NOMO-1 (cell line): ENCODE results near the gene SPEM2.
A peak's percentile ranks its signal among the peaks of the same experiment; 100 is the strongest.

Experiments
- DNase-seq, 2 experiments: peaks; one replicate each; lab custom pipeline; 2025; ENCODE audit not compliant: unreplicated experiment in 2 of 2; lab: John Stamatoyannopoulos, UW

The SPEM2 gene

DNA sequence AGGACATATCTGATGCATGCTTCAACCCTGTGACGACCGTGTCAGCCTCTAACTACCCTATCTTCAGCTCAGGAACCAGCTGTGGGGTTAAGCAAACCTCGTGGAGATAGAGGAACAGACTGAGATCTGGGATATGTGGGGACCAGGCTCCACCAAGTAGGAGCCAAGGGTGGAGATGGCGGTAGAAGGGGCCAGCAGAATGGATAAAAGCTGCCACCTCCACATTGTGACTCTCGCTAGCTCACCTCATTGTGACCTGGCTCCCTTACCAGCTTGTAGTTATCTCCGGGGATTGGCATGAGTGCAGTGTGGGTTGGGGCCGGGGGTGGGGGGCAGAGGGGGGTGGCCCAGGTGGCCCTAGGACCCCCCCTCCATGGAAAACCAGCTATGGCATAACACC, at the start of gene SPEM2:
SPEM2 (plus strand) TSS at position 301 of the 400 bp plus-strand sequence; CDS start at position 374, 73 bp downstream.
- DNase-seq: no peak

DNA sequence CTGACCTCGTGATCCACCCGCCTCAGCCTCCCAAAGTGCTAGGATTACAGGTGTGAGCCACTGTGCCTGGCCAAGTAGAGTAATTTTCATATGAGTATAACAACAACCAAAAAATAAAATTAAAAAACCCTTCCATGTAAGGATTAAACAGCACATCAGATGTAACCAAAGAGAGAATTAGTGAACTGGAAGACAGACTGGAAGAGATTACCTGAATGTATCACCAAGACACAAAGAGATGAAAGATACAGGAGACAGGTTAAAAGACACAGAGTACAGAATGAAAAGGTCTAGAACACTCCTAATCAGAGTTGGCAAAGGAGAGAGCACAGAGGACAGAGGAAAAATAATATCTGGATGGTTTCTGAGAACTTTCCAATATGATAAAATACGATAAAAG, 46.3 kb upstream of the SPEM2 start:
- DNase-seq: no peak

DNA sequence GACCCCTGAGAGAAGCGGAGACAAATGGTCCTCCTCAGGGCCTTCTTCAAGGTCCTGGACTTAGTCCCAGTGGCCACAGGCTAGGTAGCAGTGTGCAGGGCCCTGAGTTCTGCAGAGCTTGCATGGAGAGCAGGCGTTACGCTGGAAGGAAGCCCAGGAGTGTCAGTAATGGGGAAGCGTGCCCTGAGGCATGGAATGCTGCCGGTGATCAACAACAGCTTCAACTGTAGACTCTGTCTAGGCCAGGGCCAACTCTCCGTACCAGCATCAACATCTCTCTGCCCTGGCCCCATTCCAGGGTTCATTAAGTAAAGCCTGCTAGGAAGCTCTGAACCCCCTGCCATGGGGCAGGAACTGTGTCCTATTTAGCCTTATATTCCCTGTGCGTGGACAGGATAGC, 45.1 kb upstream of the SPEM2 start:
- DNase-seq: no peak

DNA sequence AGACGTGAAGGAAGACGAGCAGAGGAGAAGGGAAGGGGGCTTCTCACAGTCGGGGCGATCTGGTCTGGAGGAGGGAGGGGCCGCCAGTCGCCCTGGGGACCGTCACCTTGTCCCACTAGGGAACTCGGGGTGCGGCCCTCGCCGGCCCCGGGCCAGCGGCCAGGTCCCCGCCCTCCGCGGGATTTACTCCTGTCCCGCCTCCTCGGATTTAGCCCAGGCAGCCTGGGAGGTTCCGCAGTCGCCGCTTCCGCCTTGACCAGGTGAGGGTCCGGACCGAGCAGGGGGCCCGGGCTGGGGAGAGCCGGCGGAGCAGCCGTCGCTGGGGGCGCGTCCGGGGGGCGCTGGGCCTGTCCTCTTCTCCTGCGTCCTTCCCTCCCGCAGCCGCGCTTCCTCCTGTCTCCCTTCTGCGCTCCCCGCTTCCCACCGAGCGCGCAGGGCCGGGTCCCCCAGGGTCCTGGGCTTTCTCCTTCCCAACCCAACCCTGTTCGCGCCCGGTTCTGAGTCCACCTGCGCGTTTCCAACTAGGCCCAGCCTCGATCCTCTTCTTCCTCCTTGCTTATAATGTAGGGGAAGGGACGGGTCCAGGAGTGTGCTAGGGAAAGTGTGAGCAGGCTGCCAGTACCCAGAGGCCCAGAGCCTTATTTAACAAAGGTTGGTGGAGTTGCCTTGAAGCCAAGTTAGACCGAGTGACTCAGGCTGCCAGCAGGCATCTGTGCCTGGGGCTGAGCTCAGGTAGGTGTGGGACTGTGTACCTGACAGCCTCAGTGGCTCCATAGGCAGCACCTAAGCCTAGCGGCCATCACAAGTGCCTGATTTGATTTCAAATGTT, 44.3 kb upstream of the SPEM2 start, which contains the start of gene TNK1:
TNK1 (plus strand) TSS at position 235 of the 829 bp plus-strand sequence. CDS start 1,838 bp downstream, outside the sequence.
- no peak for DNase-seq

DNA sequence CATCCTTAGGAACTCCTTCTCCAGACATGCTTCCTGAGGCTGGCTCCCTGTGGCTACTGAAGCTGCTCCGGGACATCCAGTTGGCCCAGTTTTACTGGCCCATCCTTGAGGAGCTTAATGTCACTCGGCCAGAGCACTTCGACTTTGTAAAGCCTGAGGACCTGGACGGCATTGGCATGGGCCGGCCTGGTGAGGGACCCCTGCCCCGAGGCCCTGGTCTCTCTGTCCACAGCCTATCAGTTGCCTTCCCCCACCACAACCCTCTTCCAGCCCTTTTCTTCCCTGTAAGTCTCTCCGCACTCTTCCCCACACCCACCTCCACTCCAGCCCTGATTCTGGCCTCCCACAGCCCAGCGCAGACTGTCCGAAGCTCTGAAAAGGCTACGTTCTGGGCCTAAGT, 42.5 kb upstream of the SPEM2 start:
- DNase-seq: no peak

DNA sequence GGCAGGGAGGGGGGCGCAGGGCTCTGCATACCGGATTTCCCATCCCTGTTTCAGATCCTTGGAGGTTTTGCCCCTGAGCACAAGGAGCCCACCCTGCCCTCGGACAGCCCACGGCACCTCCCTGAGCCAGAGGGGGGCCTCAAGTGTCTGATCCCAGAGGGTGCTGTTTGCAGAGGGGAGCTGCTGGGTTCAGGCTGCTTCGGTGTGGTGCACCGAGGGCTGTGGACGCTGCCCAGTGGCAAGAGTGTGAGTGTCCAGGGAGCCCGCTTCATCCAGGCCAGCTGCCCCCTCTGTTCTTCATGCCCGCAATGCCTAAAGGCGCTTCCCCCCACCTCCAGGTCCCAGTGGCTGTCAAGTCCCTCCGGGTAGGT, 42.1 kb upstream of the SPEM2 start:
- no peak for DNase-seq

DNA sequence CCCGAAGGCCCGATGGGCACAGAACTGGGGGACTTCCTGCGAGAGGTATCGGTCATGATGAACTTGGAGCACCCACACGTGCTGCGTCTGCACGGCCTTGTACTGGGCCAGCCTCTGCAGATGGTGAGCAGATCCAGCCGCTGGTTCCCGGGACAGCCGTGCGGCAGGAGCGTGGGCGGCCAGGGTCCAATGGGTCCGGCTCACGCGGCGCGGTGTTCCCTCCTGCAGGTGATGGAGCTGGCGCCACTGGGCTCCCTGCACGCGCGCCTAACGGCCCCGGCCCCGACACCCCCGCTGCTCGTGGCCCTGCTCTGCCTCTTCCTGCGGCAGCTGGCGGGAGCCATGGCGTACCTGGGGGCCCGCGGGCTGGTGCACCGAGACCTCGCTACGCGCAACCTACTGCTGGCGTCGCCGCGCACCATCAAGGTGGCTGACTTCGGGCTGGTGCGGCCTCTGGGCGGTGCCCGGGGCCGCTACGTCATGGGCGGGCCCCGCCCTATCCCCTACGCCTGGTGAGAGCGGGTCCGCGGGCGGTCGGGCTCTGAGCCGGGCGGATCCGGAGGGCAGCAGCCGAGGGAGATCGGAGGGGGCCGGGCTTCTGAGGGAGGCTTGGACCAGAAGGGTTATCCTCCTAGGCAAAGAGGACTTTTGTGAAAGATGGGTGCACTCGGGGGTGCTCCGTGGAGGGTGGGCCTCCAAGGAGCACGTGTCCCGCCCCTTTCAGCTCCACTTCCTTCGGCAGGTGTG, 41.5 kb upstream of the SPEM2 start:
- DNase-seq: peak; percentile 20 to 25

DNA sequence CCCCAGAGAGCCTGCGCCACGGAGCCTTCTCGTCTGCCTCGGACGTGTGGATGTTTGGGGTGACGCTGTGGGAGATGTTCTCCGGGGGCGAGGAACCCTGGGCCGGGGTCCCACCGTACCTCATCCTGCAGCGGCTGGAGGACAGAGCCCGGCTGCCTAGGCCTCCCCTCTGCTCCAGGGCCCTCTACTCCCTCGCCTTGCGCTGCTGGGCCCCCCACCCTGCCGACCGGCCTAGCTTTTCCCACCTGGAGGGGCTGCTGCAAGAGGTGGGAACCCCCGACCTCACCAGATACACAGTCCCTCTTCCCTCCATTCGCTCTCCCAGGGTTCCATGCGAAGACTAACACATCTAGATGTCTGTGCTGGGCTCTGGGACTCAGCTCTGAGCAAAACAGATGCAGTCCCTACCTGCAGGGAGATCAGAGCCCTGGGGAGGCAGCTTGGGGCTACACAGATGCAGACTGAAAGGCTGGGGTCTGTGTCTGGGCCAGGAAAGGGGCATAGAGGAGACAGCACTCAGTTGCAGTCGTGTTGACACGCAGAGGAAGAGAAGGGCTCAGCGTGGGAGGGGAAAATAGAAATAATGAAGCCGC, 40.8 kb upstream of the SPEM2 start:
- DNase-seq: no peak

DNA sequence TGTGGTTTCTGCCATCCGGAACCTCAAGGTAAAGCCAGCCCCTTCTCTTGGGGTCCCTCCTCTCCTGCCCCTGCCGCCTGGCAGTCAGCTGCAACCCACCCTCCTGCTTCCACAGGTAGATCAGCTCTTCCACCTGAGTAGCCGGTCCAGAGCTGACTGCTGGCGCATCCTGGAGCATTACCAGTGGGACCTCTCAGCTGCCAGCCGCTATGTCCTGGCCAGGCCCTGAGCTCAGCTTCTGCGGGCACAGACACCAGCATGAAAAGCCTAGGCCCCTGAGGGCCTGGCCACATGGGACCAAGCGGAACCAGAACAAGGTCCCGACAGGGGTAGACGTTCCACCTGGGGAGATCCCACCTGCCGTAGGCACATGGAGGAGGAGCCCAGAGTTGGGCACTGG, 36.6 kb upstream of the SPEM2 start:
- no peak for DNase-seq

DNA sequence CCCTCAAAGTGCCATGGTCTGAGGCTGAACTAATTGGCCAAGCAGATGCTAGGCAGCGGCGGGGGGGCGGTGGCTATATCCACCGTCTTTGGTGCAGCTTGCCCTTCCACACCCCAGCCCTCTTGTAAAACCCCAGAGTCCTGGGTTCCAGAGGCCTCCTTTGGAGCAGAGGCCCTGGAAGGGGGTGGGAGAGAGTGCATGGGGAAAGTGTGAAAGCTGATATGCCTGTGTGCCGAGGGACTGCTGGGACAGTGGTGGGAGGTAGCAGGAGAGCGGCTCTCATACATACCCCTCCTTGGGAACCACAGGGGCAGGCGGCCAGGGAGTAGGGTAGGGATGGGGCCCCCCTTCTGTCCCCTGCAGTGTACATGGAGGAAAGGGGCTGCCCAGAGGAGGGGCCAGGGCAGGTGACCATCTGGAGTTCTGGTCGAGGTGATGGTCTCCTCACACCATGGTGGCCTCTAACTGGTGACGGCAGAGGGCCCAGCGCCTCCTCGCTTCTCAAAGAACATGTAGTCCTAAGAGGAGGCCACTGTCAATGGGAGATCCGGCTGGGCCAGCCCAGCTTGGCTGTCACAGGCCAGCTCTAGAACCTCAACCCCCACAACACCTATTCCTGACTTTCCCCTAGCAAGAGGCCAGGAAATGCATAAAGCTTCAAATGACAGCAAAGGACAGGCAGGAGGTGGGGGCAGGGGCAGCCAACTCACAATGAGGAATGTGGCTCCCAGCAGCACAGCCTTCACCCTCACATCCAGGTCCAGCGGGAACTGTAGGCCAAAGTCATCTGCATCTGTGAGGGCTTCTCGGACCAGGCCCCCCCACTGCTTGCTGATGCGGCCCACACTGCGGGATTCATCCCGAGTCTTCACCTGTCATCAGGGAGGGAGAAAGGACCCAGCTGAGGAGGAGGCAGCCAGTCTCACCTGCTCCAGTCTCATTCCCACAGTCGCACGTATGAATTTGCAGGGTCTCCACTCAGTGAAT, 35.2 kb upstream of the SPEM2 start:
- DNase-seq: no peak

DNA sequence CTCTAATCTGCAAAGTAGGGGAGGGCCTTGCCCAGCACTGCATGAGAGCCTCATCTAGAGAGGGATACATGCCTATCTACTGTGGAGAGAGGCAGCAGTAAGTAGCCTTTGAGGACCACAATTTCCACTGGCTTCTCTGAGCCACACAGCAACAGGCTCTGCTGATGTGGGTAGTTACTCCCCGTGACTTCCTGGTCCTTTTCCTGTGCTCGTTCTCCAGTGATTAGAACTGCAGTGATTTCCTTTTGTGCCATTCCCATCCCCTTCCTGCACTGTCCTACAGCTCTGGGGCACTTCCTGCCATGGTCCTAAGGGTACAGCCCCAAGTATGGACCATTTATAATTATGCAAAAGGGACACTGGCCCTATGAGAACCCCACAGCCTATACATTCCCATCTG, 34.1 kb upstream of the SPEM2 start:
- no peak for DNase-seq

DNA sequence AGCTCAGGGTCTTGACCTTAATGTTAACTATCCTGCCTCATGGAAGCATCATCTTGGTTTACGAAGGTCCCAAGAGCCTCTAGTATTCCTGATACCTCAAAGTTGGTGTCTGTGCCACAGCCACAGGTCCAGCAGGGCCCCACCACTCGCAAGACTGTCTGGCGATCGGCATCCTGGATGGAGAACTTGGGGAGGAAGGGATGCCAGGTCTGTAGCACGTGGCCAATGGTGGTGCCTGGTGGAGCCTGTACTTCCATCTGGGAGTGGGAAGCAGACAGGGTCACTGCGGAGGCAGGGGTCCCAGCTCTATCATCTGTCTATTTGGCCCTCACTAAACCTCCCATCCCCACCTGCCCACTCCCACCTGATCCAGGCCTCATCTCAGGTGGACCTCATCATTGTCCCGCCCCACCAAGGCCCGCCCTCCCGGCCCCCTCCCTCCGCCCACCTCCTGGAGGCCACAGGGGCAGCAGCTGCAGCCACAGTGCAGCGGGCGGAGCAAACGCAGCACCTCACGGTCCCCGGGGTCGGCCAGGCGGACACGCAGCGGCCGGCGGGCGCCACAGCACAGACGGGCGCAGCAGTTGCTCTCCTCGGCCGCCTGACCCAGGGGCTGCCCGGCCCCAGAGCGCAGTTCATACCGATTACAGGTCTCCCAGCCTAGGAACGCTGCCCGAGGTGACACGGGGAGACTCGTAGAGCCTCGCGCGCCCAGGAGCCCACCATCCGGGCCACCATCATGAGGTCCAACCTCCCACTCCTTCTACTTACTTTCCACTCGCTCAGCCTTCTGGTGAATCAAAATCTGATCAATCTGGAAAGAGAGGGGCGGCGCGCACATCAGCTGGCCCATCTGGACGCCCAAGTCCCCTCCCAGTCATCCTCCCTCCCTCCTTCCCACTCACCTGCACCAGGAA, 32.5 kb upstream of the SPEM2 start:
- no peak for DNase-seq

DNA sequence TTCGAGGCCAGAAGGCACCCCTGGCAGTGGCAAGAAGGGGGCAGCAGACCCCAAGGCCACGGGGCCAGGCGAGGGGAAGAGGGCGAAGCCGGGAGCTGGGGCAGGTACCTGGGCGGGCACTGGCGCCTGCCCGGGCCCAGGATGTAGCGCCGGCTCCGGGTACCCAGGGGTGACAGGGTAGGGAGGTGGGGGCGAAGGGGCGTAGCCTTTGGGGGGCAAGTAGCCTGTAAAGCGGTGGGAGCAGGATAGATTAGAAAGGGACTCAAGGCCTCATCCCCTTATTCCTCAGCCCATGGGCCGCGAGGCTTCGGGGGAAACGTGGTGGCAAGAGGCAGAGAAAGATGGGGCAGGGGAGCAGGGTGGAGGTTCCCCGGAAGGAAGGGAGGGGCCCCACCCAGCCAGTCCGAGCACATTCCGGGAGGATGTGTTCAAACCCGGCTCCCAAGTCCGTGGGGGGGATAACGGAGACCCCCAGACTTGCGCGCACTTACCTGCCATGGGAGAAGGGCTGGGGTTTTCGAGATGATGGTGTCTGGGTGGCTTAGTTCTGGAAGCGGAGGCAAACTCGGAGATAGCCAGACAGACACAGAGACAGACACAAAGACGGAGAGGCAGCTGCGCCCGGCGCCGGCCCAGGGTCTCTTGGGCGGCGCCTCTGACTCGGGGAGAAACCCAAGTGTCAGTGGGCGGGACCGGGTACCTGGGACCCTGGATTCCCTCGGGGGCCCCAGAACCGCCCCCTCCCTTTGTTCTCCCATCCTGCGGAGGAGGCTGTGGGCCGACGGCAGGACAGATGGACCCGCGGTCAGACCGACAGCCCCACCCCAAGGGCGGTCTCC, 31.6 kb upstream of the SPEM2 start:
- DNase-seq: peak in 1 of 2 experiments; percentile 13

DNA sequence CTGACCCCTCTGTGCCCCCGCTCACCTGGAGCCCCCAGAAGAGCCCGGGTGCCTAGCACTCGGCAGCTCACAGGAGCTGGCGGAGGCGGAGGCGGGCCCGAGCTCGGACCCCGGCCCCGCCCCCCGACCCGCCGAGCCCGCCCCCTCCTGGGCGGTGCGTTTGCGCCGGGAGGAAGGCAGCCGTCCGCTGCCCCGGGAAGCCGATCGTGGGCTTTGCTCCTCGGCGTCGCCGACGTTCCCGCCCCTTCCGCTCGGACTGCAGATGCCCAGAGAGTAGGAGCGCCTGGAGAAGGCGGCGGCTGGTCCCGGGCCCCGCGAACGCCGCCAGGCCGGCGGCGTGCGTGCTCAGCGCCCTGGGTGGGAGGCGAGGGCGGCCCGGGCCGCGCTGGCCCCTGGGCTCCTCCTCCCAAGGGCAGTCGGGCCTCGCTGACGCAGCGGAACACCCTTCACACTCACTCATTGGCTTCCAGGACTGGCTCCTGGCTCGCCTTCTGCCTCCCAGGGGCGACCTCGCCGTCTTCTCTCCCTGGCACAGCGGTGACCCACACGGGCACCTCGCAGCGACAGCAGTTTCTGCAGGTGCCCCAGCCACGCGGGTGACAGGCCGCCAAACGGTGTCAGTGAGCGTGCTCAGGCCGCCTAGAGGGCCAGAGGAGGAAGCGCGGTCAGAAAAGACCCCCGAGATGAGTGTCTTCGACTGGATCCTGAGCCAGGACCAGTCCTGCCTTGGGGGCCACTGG, 30.8 kb upstream of the SPEM2 start, which contains the start of gene PLSCR3:
PLSCR3 (minus strand) TSS at position 74 of the 740 bp plus-strand sequence. CDS start 415 bp downstream, outside the sequence.
- peak; percentile 68 to 90 for DNase-seq

DNA sequence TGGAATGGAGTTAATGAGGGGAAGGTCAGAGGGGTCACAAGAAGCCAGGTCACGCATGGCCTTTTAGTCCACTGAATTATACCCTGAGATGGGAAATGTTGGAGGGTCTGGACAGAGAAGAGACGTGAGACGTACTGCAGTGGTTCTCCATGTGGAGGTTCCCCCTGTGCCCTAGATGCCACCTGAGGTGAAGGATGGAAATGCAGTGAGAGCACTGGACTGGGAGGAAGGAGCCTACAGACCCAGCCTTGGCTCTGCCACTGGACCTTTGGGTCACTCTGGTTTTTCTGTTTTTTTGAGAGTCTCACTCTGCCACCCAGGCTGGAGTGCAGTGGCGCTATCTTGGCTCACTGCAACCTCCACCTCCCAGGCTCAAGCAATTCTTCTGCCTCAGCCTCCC, 29.3 kb upstream of the SPEM2 start:
- DNase-seq: no peak

DNA sequence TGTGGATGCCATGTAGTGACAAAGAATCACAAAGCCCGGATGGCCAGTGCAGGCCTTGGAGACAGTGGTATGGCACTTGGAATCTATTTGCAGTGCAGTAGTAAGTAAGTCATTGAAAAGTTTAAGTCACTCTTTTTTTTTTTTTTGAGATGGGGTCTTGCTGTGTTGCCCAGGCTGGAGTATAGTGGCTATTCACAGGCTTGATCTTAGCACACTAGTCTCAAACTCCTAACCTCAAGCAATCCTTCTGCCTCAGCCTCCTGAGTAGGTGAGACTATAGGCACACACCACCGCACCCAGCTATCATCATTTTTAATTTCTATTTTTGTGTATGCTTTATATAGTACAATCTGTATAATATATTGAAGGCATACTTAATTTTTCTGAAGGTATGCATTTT, 26.8 kb upstream of the SPEM2 start:
- no peak for DNase-seq

DNA sequence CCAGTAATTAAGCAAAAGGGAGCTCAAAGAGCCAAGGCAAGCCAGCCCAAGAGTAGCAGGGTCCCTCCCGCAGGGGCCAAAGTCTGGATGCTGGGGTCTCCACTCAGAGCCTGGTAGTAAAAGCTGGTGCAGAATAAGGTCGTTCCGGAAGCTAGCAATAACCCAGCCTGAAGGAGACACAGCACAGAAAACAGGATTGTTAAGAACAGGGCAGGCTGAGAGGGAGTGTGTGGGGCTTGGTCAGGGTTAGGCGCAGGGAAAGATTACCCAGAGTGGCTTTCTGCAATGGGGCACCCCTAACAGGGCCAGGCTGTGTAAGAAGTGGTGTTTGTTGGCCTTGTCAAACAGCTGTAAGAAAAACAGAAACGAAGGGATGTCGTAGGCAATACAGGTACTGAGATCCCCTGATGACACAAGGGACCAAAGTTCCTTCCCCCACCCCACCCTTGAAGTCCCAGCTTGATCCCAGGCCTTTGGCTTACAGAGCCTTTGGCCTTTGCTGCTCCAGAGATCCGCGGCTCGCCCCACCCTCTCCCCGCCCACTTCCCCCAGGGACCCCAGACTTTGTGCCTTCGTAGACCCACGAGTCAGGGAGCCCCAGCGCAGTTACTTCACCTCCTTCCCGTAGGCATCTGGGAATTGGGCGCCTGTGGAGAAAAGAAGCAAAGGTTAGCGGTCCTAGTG, 22.2 kb upstream of the SPEM2 start:
- no peak for DNase-seq
